Right cardiac atrium (tissue), 5 donors: Measurements from ENCODE around the gene ZBTB21. TPM values are rescaled to one million over a fixed set of nuclear protein-coding genes. Genes with fewer than 3 reads are reported as not detected.
A peak's percentile ranks its signal among the peaks of the same experiment; 100 is the strongest.

Experiments
- ATAC-seq, 2 donors: fragments of 200-7000 bp; cut with Tn5 transposase; one replicate each; pipeline versions ENCODE4 v1.8.0 to v1.9.1; 2020; ENCODE audit warnings: moderate library complexity in 2 of 2, mild to moderate bottlenecking in 1 of 2
- DNase-seq, 3 donors: peaks; one replicate each; pipeline ENCODE4 v3.0.0-alpha.2; 2020
- H3K27ac ChIP-seq: one replicate; pipeline ENCODE4 v1.5.1; 2013; ENCODE audit warnings: mild to moderate bottlenecking, low read length, control low read depth, moderate library complexity
- H3K27me3 ChIP-seq: one replicate; pipeline ENCODE4 v1.6.1; 2013; ENCODE audit not compliant: control insufficient read depth, insufficient read depth
- H3K4me1 ChIP-seq: one replicate; pipeline ENCODE4 v1.6.1; 2013; ENCODE audit warnings: low read length; ENCODE audit not compliant: control insufficient read depth, insufficient read depth
- H3K4me3 ChIP-seq: one replicate; pipeline ENCODE4 v1.5.1; 2013; ENCODE audit warnings: low read length, control low read depth
- H3K9me3 ChIP-seq: one replicate; pipeline ENCODE4 v1.6.1; 2013; ENCODE audit warnings: low read length; ENCODE audit not compliant: control insufficient read depth
- WGBS: extraction: QIAGEN DNeasy Blood & Tissue Kit; methylation state at CpG from one replicate; pipeline ENCODE4 v1.1.7; 2013; 5-methylcytosine and 5-hydroxymethylcytosine counted together
- intact Hi-C, 4 donors: fragments of 100-400 bp; cut with DNase I; formaldehyde crosslinking; loops; one replicate each; pipeline versions ENCODE4 v1.11.0 to v1.14.0; 2022 to 2023
- polyA plus RNA-seq: library from polyadenylated mRNA; stranded (reverse); fragments of 200-250 nt; gene quantifications from one replicate; pipeline ENCODE4 v1.2.3, GENCODE V29; 2013
- total RNA-seq, 4 donors: library from RNA; stranded (reverse); fragmentation: NEBNext Ultra II Directional; extraction: Animal tissue kit (Norgen Biotek cat#: 25700); gene quantifications; one replicate each; pipeline ENCODE4 v1.2.1, GENCODE V29; 2021
- donor health status: healthy with polysubstance abuse.
- donor health status: DM: no; HTN: yes; CAD: no.
- donor health status: DM: no; HTN: no; CAD: no.
- donor health status: DM: no; HTN: yes; CAD: no; lungs with severe emphysema.
- donor health status: DM: yes; HTN: yes; CAD: no.

ZBTB21 gene
- total and polyA plus RNA-seq, 5 donors: 2.6 to 15.2 (median 7.2) TPM

DNA sequence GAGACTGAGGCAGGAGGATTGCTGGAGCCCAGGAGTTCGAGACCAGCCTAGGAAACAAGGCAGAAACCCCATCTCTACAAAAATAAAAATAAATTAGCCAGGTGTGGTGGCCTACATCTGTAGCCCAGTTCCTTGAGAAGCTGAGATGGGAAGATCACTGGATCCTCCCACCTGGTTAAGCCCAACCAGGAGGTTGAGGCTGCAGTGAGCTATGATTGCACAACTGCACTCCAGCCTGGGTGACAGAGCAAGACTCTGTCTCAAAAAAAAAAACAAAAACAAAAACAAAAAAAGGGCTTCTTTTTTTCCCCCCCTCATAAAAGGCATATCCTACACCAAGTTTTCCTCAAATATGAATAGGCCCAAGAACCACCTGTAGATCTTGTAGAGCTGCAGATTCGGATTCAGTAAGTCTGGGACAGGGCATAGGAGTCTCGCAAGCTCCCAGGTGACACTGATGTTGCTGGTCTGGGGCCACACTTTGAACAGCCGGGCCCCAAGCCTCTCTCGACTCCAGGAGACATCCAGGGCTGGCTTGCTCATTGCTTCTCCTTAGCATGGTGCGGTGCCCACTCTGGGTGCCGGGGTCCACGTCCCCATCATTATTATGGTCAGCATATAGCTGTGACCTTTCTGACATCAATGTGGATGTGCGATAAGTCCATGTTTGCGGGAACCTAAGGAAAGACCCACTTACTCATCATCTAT is 38.9 kb upstream of the ZBTB21 start:
- WGBS: 96% methylated on average over 10 of the region's 10 CpGs
- DNase-seq (peak in 1 of 3 donors; percentile 25), ATAC-seq (no peak)
- H3K27ac ChIP-seq: no peak overlapping the region
- no peaks in the 10 kb centered on the region for H3K4me1 ChIP-seq
- intact Hi-C loops: no loop called here
- H3K27me3 ChIP-seq: no peaks in the 10 kb centered on the region
- no peaks in the 10 kb centered on the region for H3K9me3 ChIP-seq
- H3K4me3 ChIP-seq: no peak overlapping the region

DNA sequence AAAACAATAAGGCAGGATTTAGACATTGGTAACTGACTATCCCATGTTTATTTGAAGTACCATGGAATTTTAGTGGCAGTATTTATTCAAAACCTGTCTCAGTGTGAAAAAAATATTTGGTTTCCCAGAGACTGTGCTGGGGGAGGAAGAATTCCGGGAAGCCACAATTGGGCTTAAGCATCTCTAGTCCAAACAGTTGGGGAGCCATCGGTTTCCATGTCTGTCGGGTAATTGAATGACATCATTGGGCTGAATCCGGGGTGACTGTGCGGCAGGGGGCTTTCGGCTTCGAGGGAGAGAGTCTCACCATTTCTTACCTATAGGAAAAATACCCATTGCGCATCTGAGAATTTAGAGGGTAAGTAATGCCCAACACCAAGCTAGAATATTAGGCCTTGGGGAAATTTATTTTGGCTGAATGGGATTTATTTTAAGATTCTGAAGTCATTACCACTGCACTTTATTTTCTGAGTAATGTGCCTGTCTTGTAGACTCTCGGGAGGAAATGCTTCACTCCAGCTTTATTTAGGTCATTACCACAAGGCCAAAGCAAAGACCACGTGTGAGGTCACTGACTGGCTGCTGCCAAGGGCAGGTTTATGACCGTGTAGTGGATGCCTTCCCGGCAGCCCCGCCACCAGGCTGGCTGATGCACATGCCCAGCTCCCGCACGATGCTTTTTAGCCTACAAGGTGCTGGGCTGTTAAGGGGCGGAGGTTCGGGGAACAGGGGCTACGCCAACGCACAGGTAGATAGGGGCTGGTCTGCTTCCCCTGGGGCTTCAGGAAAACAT is 37.9 kb upstream of the ZBTB21 start:
- WGBS: 66% methylated on average over 19 of the region's 19 CpGs
- H3K4me1 ChIP-seq: no peaks in the 10 kb centered on the region
- no peaks in the 10 kb centered on the region for H3K27me3 ChIP-seq
- H3K4me3 ChIP-seq: no peak overlapping the region
- ATAC-seq (peak; percentile 79 to 89), DNase-seq (peak in 2 of 3 donors; percentile 61 to 72)
- no peak overlapping the region for H3K27ac ChIP-seq
- intact Hi-C loops: no loop called here
- no peaks in the 10 kb centered on the region for H3K9me3 ChIP-seq

DNA sequence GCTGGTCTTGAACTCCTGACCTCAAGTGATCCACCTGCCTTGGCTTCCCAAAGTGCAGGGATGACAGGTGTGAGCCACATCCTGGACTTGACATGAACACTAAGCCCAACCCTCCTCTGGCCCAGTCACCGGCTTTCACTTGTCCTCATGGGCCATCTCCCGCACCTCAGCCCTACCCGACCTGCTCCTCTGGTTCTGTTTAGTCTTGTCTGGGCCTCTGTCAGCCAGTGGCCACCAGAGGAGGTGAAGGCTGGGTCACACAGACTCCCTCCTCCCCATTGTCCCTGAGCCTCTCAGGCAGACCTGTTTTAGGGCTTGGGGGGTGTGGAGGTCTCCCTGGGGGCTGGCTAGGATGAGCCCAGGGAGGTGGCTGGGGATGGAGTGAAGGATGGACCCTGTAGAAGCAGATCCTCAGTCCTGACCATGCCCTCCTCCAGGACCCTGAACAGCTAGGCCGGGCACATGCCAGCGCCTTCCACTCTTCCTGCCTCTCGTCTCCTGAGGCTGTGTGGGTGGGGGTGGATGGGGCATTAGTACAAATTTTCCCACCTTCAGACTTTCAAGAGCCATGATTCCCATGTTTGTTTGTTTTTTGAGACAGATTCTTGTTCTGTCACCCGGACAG is 34.8 kb upstream of the ZBTB21 start:
- no peak for ATAC-seq
- no peaks in the 10 kb centered on the region for H3K4me1 ChIP-seq
- no peak overlapping the region for H3K27ac ChIP-seq
- H3K27me3 ChIP-seq: no peaks in the 10 kb centered on the region
- peak in 1 of 3 donors; percentile 33 for DNase-seq
- H3K4me3 ChIP-seq: no peak overlapping the region
- H3K9me3 ChIP-seq: no peaks in the 10 kb centered on the region
- 94% methylated on average over 7 of the region's 7 CpGs for WGBS
- intact Hi-C loops: no loop called here

DNA sequence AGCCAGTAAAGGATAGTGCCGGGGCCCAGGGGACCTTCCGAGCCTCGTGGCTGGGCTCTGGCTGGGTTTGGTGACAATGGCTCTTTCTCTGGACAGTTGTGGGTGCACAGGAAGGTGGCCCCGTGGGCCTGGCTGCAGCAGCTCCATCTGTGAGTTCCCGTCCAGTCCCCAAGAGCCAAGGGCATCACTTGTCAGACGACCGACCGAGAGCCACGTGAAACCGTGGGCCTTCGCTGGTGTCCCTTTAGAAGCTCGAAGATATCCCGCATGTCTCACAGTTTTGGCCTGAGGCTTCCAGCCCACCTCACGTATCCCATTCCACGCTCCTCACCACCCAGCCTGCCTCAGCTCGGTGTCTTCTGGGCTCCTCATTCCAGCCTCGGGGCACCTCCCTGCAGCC is 33.8 kb upstream of the ZBTB21 start:
- Histone ChIP-seq H3K9me3 (no peaks in the 10 kb centered on the region), H3K27ac (no peak overlapping the region), H3K27me3 (no peaks in the 10 kb centered on the region), H3K4me1 (peaks cover 2% of the 10 kb centered on the region), H3K4me3 (no peak overlapping the region)
- ATAC-seq (no peak), DNase-seq (peak in 1 of 3 donors; percentile 20)
- 93% methylated on average over 17 of the region's 17 CpGs for WGBS
- intact Hi-C loops: no loop called here

- Histone ChIP-seq H3K4me3 (no peak overlapping the region), H3K4me1 (peaks cover 2% of the 10 kb centered on the region), H3K27me3 (no peaks in the 10 kb centered on the region), H3K9me3 (no peaks in the 10 kb centered on the region), H3K27ac (no peak overlapping the region)
- WGBS: 87% methylated on average over 16 of the region's 16 CpGs
- intact Hi-C loops: no loop called here
- ATAC-seq (no peak), DNase-seq (peak in 1 of 3 donors; percentile 6)
These were observed 33.2 kb upstream of the ZBTB21 start for GRCh38 chr21:42043201-42043895.

GRCh38 chr21:42042651-42043050 is 32.5 kb upstream of the ZBTB21 start:
- 82% methylated on average over 9 of the region's 9 CpGs for WGBS
- no peak for ATAC-seq
- Histone ChIP-seq H3K27me3 (no peaks in the 10 kb centered on the region), H3K27ac (no peak overlapping the region), H3K4me3 (no peak overlapping the region), H3K4me1 (peaks cover 2% of the 10 kb centered on the region), H3K9me3 (no peaks in the 10 kb centered on the region)
- DNase-seq: peak in 1 of 3 donors; percentile 36
- intact Hi-C loops: no loop called here

DNA sequence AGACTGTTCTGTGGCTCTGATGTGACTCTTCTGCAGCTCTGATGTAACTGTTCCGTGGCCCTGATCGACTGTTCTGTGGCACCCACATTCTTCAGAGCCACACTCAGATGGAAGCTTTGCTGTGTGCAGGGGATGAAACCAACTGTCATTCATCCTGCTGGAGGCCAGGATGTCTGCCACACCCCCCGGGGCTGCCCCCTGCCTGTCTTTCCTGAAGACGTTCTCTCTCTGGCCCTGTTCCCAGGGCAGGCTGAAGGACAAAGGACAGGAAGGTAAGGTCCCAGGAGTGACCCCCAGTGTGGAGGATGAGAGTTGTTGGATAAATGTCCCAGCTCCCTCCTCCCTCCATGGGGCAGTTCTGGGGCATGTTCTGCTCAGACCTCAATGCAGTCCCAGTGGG is 31.6 kb upstream of the ZBTB21 start:
- H3K27me3 ChIP-seq: no peaks in the 10 kb centered on the region
- intact Hi-C loops: no loop called here
- no peak overlapping the region for H3K27ac ChIP-seq
- peaks cover 2% of the 10 kb centered on the region for H3K4me1 ChIP-seq
- peak in 1 of 3 donors; percentile 19 for DNase-seq
- no peak for ATAC-seq
- 49% methylated on average over 4 of the region's 4 CpGs for WGBS
- no peak overlapping the region for H3K4me3 ChIP-seq
- H3K9me3 ChIP-seq: no peaks in the 10 kb centered on the region

DNA sequence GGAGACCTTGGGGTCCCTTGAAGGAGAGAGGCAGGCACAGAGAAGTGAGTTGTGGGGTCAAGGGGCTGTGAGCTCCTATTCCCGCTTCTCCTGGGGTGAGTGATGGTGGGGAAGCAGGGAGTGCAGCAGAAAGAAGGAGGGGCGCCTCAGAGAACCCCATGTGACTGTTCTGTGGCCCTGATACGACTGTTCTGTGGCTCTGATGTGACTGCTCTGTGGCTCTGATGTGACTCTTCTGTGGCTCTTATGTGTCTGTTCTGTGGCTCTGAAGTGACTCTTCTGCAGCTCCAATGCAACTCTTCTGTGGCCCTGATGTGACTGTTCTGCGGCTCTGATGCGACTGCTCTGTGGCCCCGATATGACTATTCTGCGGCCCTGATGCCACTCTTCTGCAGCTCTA is 31.1 kb upstream of the ZBTB21 start:
- WGBS: 96% methylated on average over 7 of the region's 7 CpGs

DNA sequence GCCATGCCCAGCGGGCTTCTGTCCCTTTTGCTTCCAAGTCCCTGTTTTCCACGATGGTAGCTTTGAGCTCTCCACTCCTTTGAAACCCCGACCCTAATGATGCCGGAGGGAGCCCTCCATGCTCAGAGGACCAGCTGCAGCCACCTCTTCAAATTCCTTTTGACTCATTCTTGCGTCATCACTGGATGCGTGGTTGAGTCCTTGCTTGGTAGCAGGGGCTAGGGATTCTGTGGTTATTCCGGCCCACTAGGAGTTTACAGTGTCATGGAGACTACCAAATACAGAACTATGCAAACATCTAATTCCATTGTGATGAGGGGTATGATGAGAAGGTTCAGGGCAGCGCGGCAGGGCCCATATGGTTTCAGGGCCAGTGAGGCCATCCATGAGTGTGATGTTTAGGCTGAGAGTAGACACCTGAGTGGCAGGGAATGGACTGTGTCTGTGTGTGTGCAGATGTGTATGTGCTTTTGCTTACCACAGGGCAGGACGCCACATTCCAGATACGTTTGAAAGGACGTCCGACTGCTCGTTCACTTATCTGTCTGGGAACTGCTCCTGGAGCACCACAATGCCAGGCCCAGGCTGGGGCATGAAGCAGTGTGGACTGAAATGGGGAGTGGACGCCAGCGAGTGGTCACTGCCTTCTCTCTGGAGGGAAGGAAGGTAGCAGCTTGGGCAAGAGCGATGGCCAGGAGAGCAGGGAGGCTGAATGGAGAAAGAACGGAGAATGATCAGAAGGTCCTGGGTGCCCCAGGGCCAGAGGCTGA is 30.4 kb upstream of the ZBTB21 start:
- Histone ChIP-seq H3K27ac (no peak overlapping the region), H3K9me3 (no peaks in the 10 kb centered on the region), H3K4me3 (no peak overlapping the region), H3K4me1 (peaks cover 2% of the 10 kb centered on the region), H3K27me3 (no peaks in the 10 kb centered on the region)
- intact Hi-C loops: no loop called here
- ATAC-seq (peak; percentile 12 to 76), DNase-seq (peak in 1 of 3 donors; percentile 31)
- 72% methylated on average over 18 of the region's 18 CpGs for WGBS

More for the DNA sequence above, 31.1 kb upstream of the ZBTB21 start:
- no peak for ATAC-seq
- intact Hi-C loops: no loop called here
- peak in 1 of 3 donors; percentile 0 for DNase-seq
- H3K4me1 ChIP-seq: peaks cover 2% of the 10 kb centered on the region
- no peak overlapping the region for H3K4me3 ChIP-seq
- no peak overlapping the region for H3K27ac ChIP-seq
- H3K9me3 ChIP-seq: no peaks in the 10 kb centered on the region
- no peaks in the 10 kb centered on the region for H3K27me3 ChIP-seq

GRCh38 chr21:42039911-42040351 is 29.8 kb upstream of the ZBTB21 start:
- peak; percentile 37 to 76 (median 70) for DNase-seq
- no peaks in the 10 kb centered on the region for H3K27me3 ChIP-seq
- peak; percentile 38 to 62 for ATAC-seq
- peaks cover 2% of the 10 kb centered on the region for H3K4me1 ChIP-seq
- intact Hi-C loops: no loop called here
- H3K9me3 ChIP-seq: no peaks in the 10 kb centered on the region
- H3K27ac ChIP-seq: no peak overlapping the region
- 38% methylated on average over 12 of the region's 12 CpGs for WGBS
- no peak overlapping the region for H3K4me3 ChIP-seq
